IMR-90 (cell line): ENCODE measurements around the gene NEGR1. TPM values are rescaled to one million over a fixed set of nuclear protein-coding genes. Genes with fewer than 3 reads are reported as not detected.
A peak's percentile ranks its signal among the peaks of the same experiment; 100 is the strongest.

ENCODE experiments used
- ATAC-seq: fragments of 200-7000 bp; cut with Tn5 transposase; 2 replicates; pipeline ENCODE4 v1.9.1; 2020; ENCODE audit warnings: low read depth, mild to moderate bottlenecking, moderate library complexity
- BruUV-seq: library from RNA; stranded (reverse); fragments of 400-500 nt; replicated peaks from 2 replicates; lab custom pipeline; 2021; lab: Mats Ljungman, UMichigan
- CTCF ChIA-PET: fragments of 300-600 bp; formaldehyde crosslinking; extraction: SDS; loops from one replicate; lab custom pipeline; 2021; ENCODE audit warnings: antibody characterized with exemption; lab: Yijun Ruan, JAX
- POLR2A ChIA-PET: fragments of 300-600 bp; sonication (Branson Sonifier 250); formaldehyde crosslinking; loops from one replicate; lab custom pipeline; 2022; ENCODE audit warnings: antibody characterized with exemption; ENCODE audit not compliant: unreplicated experiment; lab: Charles Lee
- DNase-seq: peaks from one replicate; pipeline ENCODE4 v3.0.0; 2013
- H2AFZ ChIP-seq: replicated peaks from 2 replicates; pipeline ENCODE3; 2013; ENCODE audit warnings: low read length, mild to moderate bottlenecking; ENCODE audit not compliant: poor library complexity
- H2AK5ac ChIP-seq: 2 replicates; pipeline ENCODE4 v1.6.1; 2013; ENCODE audit warnings: low read depth, low read length, inconsistent platforms
- H2AK9ac ChIP-seq: replicated peaks from 2 replicates; pipeline ENCODE3; 2013; ENCODE audit warnings: mild to moderate bottlenecking, low read depth, low read length, moderate library complexity; ENCODE audit not compliant: poor library complexity
- H2BK120ac ChIP-seq: 2 replicates; pipeline ENCODE4 v1.6.1; 2013; ENCODE audit warnings: low read depth, low read length, inconsistent platforms
- H2BK15ac ChIP-seq: 3 replicates; pipeline ENCODE4 v1.6.1; 2013; ENCODE audit warnings: low read depth, low read length, inconsistent platforms
- H2BK20ac ChIP-seq: 2 replicates; pipeline ENCODE4 v1.6.1; 2013; ENCODE audit warnings: low read depth, mild to moderate bottlenecking, inconsistent platforms, low read length, moderate library complexity
- H2BK5ac ChIP-seq: 2 replicates; pipeline ENCODE4 v1.6.1; 2013; ENCODE audit warnings: mild to moderate bottlenecking, low read depth, low read length, inconsistent platforms; ENCODE audit not compliant: poor library complexity, severe bottlenecking
- H3K14ac ChIP-seq: replicated peaks from 2 replicates; pipeline ENCODE4 v1.6.1; 2013; ENCODE audit warnings: low read depth, low read length, inconsistent platforms
- H3K18ac ChIP-seq: 2 replicates; pipeline ENCODE4 v1.6.1; 2013; ENCODE audit warnings: low read depth, low read length, control low read depth
- H3K23ac ChIP-seq: 2 replicates; pipeline ENCODE4 v1.6.1; 2013; ENCODE audit warnings: low read depth, low read length, inconsistent platforms
- H3K27ac ChIP-seq: 2 replicates; pipeline ENCODE4 v1.5.1; 2013; ENCODE audit warnings: mild to moderate bottlenecking, control low read depth, low read length; ENCODE audit not compliant: insufficient read depth
- H3K27me3 ChIP-seq: 2 replicates; pipeline ENCODE4 v1.6.1; 2013; ENCODE audit warnings: low read length; ENCODE audit not compliant: control insufficient read depth, insufficient read depth
- H3K36me3 ChIP-seq: 2 replicates; pipeline ENCODE4 v1.6.1; 2013; ENCODE audit warnings: low read length, mixed read lengths; ENCODE audit not compliant: control insufficient read depth, insufficient read depth
- H3K4ac ChIP-seq: 2 replicates; pipeline ENCODE4 v1.6.1; 2013; ENCODE audit warnings: low read depth, low read length, inconsistent platforms
- H3K4me1 ChIP-seq: 2 replicates; pipeline ENCODE4 v1.6.1; 2013; ENCODE audit warnings: low read length, mixed read lengths; ENCODE audit not compliant: control insufficient read depth, insufficient read depth
- H3K4me2 ChIP-seq: 2 replicates; pipeline ENCODE4 v1.6.1; 2013; ENCODE audit warnings: low read depth, mild to moderate bottlenecking, control low read depth, low read length, moderate library complexity
- H3K4me3 ChIP-seq: 2 replicates; pipeline ENCODE4 v1.5.1; 2013; ENCODE audit warnings: low read depth, mild to moderate bottlenecking, control low read depth, low read length, moderate library complexity; ENCODE audit not compliant: insufficient read depth
- H3K56ac ChIP-seq: 2 replicates; pipeline ENCODE4 v1.6.1; 2013; ENCODE audit warnings: low read length, inconsistent platforms; ENCODE audit not compliant: insufficient read depth; ENCODE audit errors: extremely low read depth
- H3K79me1 ChIP-seq, 2 experiments: 2 replicates each; pipeline ENCODE4 v1.6.1; 2013; ENCODE audit warnings: low read length in 2 of 2, inconsistent platforms in 1 of 2, low read depth in 1 of 2
- H3K9ac ChIP-seq: 2 replicates; pipeline ENCODE4 v1.6.1; 2013; ENCODE audit warnings: low read depth, low read length, control low read depth
- H3K9me1 ChIP-seq: 2 replicates; pipeline ENCODE4 v1.6.1; 2013; ENCODE audit warnings: low read length, inconsistent platforms; ENCODE audit not compliant: insufficient read depth
- H3K9me3 ChIP-seq: 2 replicates; pipeline ENCODE4 v1.6.1; 2013; ENCODE audit warnings: low read length; ENCODE audit not compliant: control insufficient read depth, insufficient read depth
- H4K20me1 ChIP-seq: 2 replicates; pipeline ENCODE4 v1.6.1; 2013; ENCODE audit warnings: low read length, inconsistent platforms; ENCODE audit not compliant: insufficient read depth
- H4K5ac ChIP-seq: 2 replicates; pipeline ENCODE4 v1.6.1; 2013; ENCODE audit warnings: mild to moderate bottlenecking, low read depth, low read length, control low read depth
- H4K8ac ChIP-seq, 2 experiments: 2 replicates each; pipeline ENCODE4 v1.6.1; 2013; ENCODE audit warnings: low read depth in 2 of 2, low read length in 2 of 2, control low read depth in 1 of 2, inconsistent platforms in 1 of 2
- H4K91ac ChIP-seq: 2 replicates; pipeline ENCODE4 v1.6.1; 2013; ENCODE audit warnings: low read depth, low read length, inconsistent platforms; ENCODE audit not compliant: insufficient read depth
- BHLHE40 ChIP-seq: fragments of 150-350 bp; IDR thresholded peaks from 2 replicates; pipeline ENCODE4 v1.6.1; 2016; ENCODE audit warnings: mild to moderate bottlenecking, low read depth, low read length
- CEBPB ChIP-seq: IDR thresholded peaks from 2 replicates; pipeline ENCODE4 v1.6.1; 2012; ENCODE audit warnings: low read depth, low read length, improper control_type of control experiment
- CHD1 ChIP-seq: IDR thresholded peaks from 2 replicates; pipeline ENCODE4 v1.6.1; 2012; ENCODE audit warnings: low read depth, low read length, improper control_type of control experiment
- CTCF ChIP-seq: conservative IDR thresholded peaks from 2 replicates; pipeline ENCODE4 v1.5.1; 2012; ENCODE audit warnings: mild to moderate bottlenecking, low read depth, low read length, improper control_type of control experiment
- ELK1 ChIP-seq: fragments of 150-350 bp; IDR thresholded peaks from 2 replicates; pipeline ENCODE4 v1.6.1; 2016; ENCODE audit warnings: low read depth, mild to moderate bottlenecking, low read length, moderate library complexity, borderline replicate concordance
- FOS ChIP-seq: fragments of 150-350 bp; IDR thresholded peaks from 2 replicates; pipeline ENCODE4 v1.6.1; 2016; ENCODE audit warnings: low read depth, low read length
- MAFK ChIP-seq: IDR thresholded peaks from 2 replicates; pipeline ENCODE4 v1.6.1; 2012; ENCODE audit warnings: low read depth, low read length, improper control_type of control experiment
- MAZ ChIP-seq: IDR thresholded peaks from 2 replicates; pipeline ENCODE4 v1.6.1; 2012; ENCODE audit warnings: low read depth, mild to moderate bottlenecking, low read length, improper control_type of control experiment, moderate library complexity, borderline replicate concordance
- NFE2L2 ChIP-seq: fragments of 150-350 bp; IDR thresholded peaks from 2 replicates; pipeline ENCODE4 v1.6.1; 2016; ENCODE audit warnings: low read depth, mild to moderate bottlenecking, low read length
- POLR2A ChIP-seq: IDR thresholded peaks from 2 replicates; pipeline ENCODE4 v1.6.1; 2012; ENCODE audit warnings: mild to moderate bottlenecking, low read depth, low read length
- RAD21 ChIP-seq: IDR thresholded peaks from 2 replicates; pipeline ENCODE4 v1.6.1; 2012; ENCODE audit warnings: low read length, improper control_type of control experiment
- RCOR1 ChIP-seq: IDR thresholded peaks from 2 replicates; pipeline ENCODE4 v1.6.1; 2012; ENCODE audit warnings: mild to moderate bottlenecking, low read length, improper control_type of control experiment; ENCODE audit not compliant: insufficient replicate concordance
- RFX5 ChIP-seq: IDR thresholded peaks from 2 replicates; pipeline ENCODE4 v1.8.0; 2012; ENCODE audit warnings: low read depth, mild to moderate bottlenecking, low read length, moderate library complexity
- SMC3 ChIP-seq: fragments of 150-350 bp; IDR thresholded peaks from 2 replicates; pipeline ENCODE4 v1.6.1; 2016; ENCODE audit warnings: low read depth, mild to moderate bottlenecking, antibody characterized with exemption, low read length, moderate library complexity
- USF2 ChIP-seq: fragments of 150-350 bp; IDR thresholded peaks from 2 replicates; pipeline ENCODE4 v1.6.1; 2017; ENCODE audit warnings: mild to moderate bottlenecking, antibody characterized with exemption, low read length, low read depth
- WGBS, 2 experiments: methylation state at CpG; one replicate each; pipeline versions ENCODE4 v1.1.5 to v1.1.7; 2013; ENCODE audit warnings: missing lambda C conversion rate in 2 of 2; ENCODE audit not compliant: insufficient read length in 1 of 2; ENCODE audit errors: extremely low coverage in 2 of 2; 5-methylcytosine and 5-hydroxymethylcytosine counted together
- dilution Hi-C: fragments of 300-500 bp; cut with HindIII; formaldehyde crosslinking; loops from one replicate; pipeline ENCODE4 v1.14.3; 2018; ENCODE audit warnings: low sequenced_read_pairs; ENCODE audit not compliant: unreplicated experiment
- in situ Hi-C: fragments of 300-500 bp; cut with MboI; formaldehyde crosslinking; loops from 3 replicates; pipeline ENCODE4 v1.14.3; 2019; ENCODE audit warnings: low sequenced_read_pairs, inconsistent platforms, mixed read lengths
- intact Hi-C: fragments of 100-400 bp; cut with micrococcal nuclease; formaldehyde crosslinking; loops from 2 replicates; pipeline ENCODE4 v1.10.0; 2022
- polyA plus RNA-seq, 3 experiments: library from polyadenylated mRNA; depleted of rRNA; stranded (reverse); fragments of >200 nt; gene quantifications; 2 replicates each; pipeline ENCODE4 v1.2.3, GENCODE V29; 2012; ENCODE audit warnings: low replicate concordance in 1 of 3
- total RNA-seq: library from RNA; depleted of rRNA; stranded (reverse); fragments of >200 nt; gene quantifications from 2 replicates; pipeline ENCODE4 v1.2.3, GENCODE V29; 2012

NEGR1 gene
- total and polyA plus RNA-seq, 2 of the 4 experiments (the other 2 are of a cell fraction): 5.1 to 9.1 TPM

GRCh38 chr1:72285074-72285425, 2.7 kb upstream of the NEGR1 start:
- Histone ChIP-seq H3K4ac (peak overlapping the region; percentile 77), H2BK15ac (peak overlapping the region; percentile 1; the same call in 1 of the 3 replicates), H4K5ac (peak overlapping the region; percentile 1; the same call in 1 of the 2 replicates), H3K27me3 (no peaks in the 10 kb centered on the region), H3K9me3 (no peaks in the 10 kb centered on the region), H4K20me1 (no peaks in the 10 kb centered on the region), H4K8ac (peak overlapping the region; percentile 34 to 80; a peak in 3 of 4 replicates), H3K18ac (peak overlapping the region; percentile 71; the same call in 1 of the 2 replicates), H3K9me1 (no peaks in the 10 kb centered on the region), H4K91ac (peak overlapping the region; percentile 83), H3K4me3 (peak overlapping the region; percentile 58; the same call in 1 of the 2 replicates), H2AFZ (no peak overlapping the region), H2AK9ac (no peak overlapping the region), H2AK5ac (no peak overlapping the region), H3K23ac (peak overlapping the region; percentile 79), H2BK120ac (peak overlapping the region; percentile 92), H2BK5ac (peak overlapping the region; percentile 98), H3K36me3 (no peaks in the 10 kb centered on the region), H2BK20ac (peak overlapping the region; percentile 66; the same call in 1 of the 2 replicates), H3K56ac (peak overlapping the region; percentile 89), H3K14ac (peak overlapping the region; percentile 83), H3K9ac (peak overlapping the region; percentile 72), H3K4me1 (peaks cover 2% of the 10 kb centered on the region; the same call in 1 of the 2 replicates), H3K79me1 (peaks cover 0 to 21% of the 10 kb centered on the region in 2 experiments; a peak in 2 of 4 replicates), H3K4me2 (peak overlapping the region; percentile 62), H3K27ac (peak overlapping the region; percentile 83)
- BruUV-seq: no TSS peak
- WGBS, 2 experiments: 0% methylated on average over 1 of the region's 3 CpGs; no CpG with 5 or more reads in 1 of the 2 experiments
- dilution Hi-C loops (no loop called here), intact Hi-C loops (no loop called here), in situ Hi-C loops (no loop called here)
- peak; percentile 24 for ATAC-seq
- POLR2A ChIA-PET: interaction anchor here (0.6 to 1.3 kb wide), 2 partner anchors 15 to 17 kb away, joined by 3 read pairs; no protein-coding TSS in a partner anchor
- DNase-seq: no peak
- CTCF ChIA-PET: interaction anchor here (1.3 to 1.8 kb wide), 4 partner anchors 15 to 310 kb away, joined by 3 to 4 read pairs (median 4); no protein-coding TSS in a partner anchor
- TF ChIP-seq CTCF: 0 out of 2 replicates have a peak, but pooled peaks have one; percentile 14
- TF ChIP-seq RAD21: no peak; the same call in 1 of the 2 replicates
- TF ChIP-seq ELK1: no peak
- 0 out of 2 replicates have a peak, but pooled peaks have one; percentile 45 for TF ChIP-seq CHD1
- no peak for TF ChIP-seq FOS
- no peak for TF ChIP-seq MAFK
- TF ChIP-seq SMC3: no peak; the same call in 1 of the 2 replicates
- TF ChIP-seq NFE2L2: no peak
- no peak for TF ChIP-seq CEBPB
- TF ChIP-seq USF2: no peak
- no peak for TF ChIP-seq POLR2A
- no peak for TF ChIP-seq BHLHE40
- peak; percentile 39; the same call in 1 of the 2 replicates for TF ChIP-seq MAZ
- TF ChIP-seq RFX5: no peak
- TF ChIP-seq RCOR1: no peak
